HG03342 (cell line): ENCODE measurements around the gene OR2D3.
"Not testable (repeated sequence)": the region's sequence is repeated elsewhere in the genome, so short reads cannot be mapped to it uniquely, and the experiment has no call there.

Experiments used
- ATAC-seq: cut with Tn5 transposase; IDR thresholded peaks from one replicate; pipeline ENCODE4 v1.9.1; 2021; ENCODE audit warnings: mild to moderate bottlenecking, moderate library complexity; ENCODE audit not compliant: unreplicated experiment

Gene OR2D3

DNA sequence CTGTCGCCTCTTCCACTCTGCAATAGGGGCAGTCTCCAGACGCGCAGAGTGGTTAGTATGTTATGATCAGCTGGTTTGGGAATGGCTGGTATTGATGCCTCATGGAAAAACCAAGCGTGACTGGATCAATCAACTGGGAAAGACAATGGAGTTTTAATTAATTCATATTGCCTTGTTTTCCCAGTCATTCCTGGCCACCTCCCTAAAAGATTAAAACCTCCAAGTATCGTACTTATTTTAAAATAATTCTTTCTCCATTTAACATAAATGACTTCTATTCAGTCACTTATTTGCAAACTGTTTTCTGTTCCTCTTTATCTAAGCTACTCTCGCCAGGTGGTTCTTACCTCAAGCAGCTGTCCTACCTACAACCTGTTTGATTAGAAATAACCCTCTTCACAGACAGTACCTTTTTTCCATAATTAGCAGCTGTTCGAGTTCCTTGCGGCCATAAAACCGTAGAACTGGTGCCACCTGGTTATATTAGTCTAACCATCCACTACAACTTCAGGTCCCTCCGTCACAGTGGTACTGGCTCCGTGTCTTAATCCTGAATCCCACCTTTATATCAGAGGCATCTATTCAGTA, 6.3 kb downstream of the OR2D3 start:
- peak; percentile 55 for ATAC-seq

DNA sequence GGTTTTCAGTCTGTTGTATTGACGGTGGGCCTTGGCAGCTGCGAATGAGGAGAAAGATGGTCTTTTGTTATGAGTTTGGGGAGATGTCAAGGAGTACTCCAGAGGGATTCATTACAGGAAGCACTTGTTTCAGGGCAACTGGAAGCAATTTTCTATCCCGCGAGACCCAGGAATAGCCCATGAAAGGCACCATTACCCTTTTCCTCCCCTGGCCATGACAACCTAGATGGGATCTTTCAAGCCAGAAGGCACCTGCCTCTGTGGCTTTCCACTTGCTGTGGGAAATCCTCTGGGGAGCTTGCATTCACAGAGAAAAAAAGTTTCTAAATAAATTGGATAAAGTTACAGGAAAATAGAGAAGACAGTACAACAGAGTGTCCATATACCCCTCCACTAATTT, 8.1 kb downstream of the OR2D3 start:
- ATAC-seq = no peak

- no peak for ATAC-seq
These were observed 10.4 kb downstream of the OR2D3 start for GRCh38 chr11:6931146-6931713.

DNA sequence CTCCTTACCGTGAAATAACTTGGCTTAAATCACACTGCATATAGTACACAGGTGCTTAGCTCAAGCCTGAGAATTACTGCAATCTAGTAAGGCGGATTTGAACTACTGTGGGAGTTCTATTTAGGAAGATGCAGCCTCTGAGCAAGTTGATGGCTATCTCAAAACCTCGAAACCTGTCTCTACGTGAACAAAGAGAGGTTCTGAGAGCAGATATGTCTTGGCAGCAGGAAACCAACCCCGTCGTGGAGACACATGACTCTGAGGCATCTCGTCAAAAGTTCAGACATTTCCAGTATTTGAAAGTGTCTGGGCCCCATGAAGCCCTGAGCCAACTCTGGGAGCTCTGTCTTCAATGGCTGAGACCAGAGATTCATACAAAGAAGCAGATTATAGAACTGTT, 11.3 kb downstream of the OR2D3 start:
- ATAC-seq = no peak

- no peak for ATAC-seq
These were observed 21.2 kb downstream of the OR2D3 start for GRCh38 chr11:6941970-6942369.

- no peak for ATAC-seq
These were observed 22.3 kb downstream of the OR2D3 start for GRCh38 chr11:6943131-6943530.

GRCh38 chr11:6954248-6954647, 33.4 kb downstream of the OR2D3 start:
- ATAC-seq = not testable (repeated sequence)

DNA sequence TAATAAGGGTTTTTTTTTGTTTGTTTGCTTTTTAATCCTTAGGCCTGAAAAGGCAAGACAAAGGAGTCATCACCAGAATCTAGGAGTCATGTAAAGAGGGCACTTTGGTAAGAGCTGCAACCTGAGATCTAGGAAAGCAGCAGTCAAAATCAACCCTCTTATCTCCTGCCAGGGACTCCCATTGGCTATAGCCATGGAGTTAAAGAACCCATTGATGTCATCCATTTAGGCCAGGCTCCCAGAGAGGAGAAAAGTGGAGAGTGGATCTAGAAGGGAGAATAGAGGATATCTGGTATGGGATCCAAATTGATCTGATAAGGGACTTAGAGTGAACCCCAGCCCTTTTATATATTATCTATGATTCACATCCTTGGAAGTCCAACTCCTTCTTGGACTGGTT, 41.3 kb downstream of the OR2D3 start:
- ATAC-seq = no peak

GRCh38 chr11:6962673-6963072, 41.9 kb downstream of the OR2D3 start:
- ATAC-seq = no peak

DNA sequence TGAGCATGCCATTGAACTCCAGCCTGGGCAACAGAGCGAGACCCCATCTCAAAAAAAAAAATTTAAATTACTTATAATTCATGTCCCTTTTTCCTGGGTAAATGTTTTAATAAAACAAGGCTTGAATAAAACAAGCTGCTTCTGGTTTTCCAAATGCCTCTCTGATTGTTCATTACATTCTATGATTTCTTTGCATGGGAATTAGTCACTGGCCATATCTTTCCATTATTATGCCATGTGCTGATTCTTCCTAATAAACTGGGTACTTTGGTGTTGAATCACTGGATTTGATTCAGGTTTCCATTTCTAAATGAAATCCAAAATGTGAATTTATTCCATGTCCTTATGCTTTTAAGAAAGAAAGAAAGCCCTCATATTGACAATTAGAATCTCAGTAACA, 48.0 kb downstream of the OR2D3 start:
- no peak for ATAC-seq

GRCh38 chr11:6969854-6970253, 49.1 kb downstream of the OR2D3 start:
- ATAC-seq = not testable (repeated sequence)
